GM12878 (cell line): ENCODE measurements around the gene ALG8. TPM values are rescaled to one million over a fixed set of nuclear protein-coding genes. Genes with fewer than 3 reads are reported as not detected.

Source experiments
- ATAC-seq: fragments of 200-7000 bp; cut with Tn5 transposase; 3 replicates; pipeline ENCODE4 v1.9.1; 2020; ENCODE audit warnings: mild to moderate bottlenecking, moderate library complexity
- BruUV-seq: library from RNA; stranded (reverse); fragments of 400-500 nt; replicated peaks from 2 replicates; lab custom pipeline; 2021; lab: Mats Ljungman, UMichigan
- CTCF ChIA-PET: fragments of 300-600 bp; sonication (Branson Sonifier 250); formaldehyde crosslinking; extraction: SDS; loops from one replicate; lab custom pipeline; 2021; ENCODE audit warnings: inconsistent platforms; lab: Yijun Ruan, JAX
- POLR2A ChIA-PET: fragments of 350-600 bp; formaldehyde crosslinking; extraction: SDS; loops from one replicate; lab custom pipeline; 2021; ENCODE audit warnings: inconsistent platforms; lab: Charles Lee
- RAD21 ChIA-PET: fragments of 300-600 bp; sonication (Branson Sonifier 250); formaldehyde crosslinking; loops from one replicate; lab custom pipeline; 2023; ENCODE audit warnings: antibody characterized with exemption; ENCODE audit not compliant: unreplicated experiment; lab: Charles Lee
- SMC1A ChIA-PET: fragments of 300-600 bp; sonication (Branson Sonifier 250); formaldehyde crosslinking; loops from one replicate; lab custom pipeline; 2023; ENCODE audit not compliant: unreplicated experiment, uncharacterized antibody; lab: Charles Lee
- DNase-seq: peaks from one replicate; pipeline ENCODE4 v3.0.0-alpha.2; 2011; ENCODE audit warnings: low read depth, low spot score
- FAIRE-seq: peaks from 3 replicates; lab custom pipeline; 2011; peaks lifted over from hg19 to GRCh38; lab: Jason Lieb, UNC
- H2AFZ ChIP-seq: 2 replicates; pipeline ENCODE4 v1.6.0; 2011; ENCODE audit warnings: low read depth, low read length, control low read depth; ENCODE audit not compliant: control insufficient read depth
- H3K27ac ChIP-seq: 2 replicates; pipeline ENCODE4 v1.5.1; 2011; ENCODE audit warnings: control low read depth; ENCODE audit not compliant: control insufficient read depth, insufficient read depth
- H3K27me3 ChIP-seq, 2 experiments: replicated peaks in 1 of 2; 2 replicates each; pipeline versions ENCODE4 v1.6.0 to v1.6.1; 2011; ENCODE audit warnings: low read length in 1 of 2; ENCODE audit not compliant: control insufficient read depth in 2 of 2, insufficient read depth in 2 of 2
- H3K36me3 ChIP-seq, 2 experiments: 2 replicates each; pipeline ENCODE4 v1.5.1; 2011; ENCODE audit warnings: low read length in 1 of 2; ENCODE audit not compliant: control insufficient read depth in 2 of 2, insufficient read depth in 2 of 2
- H3K4me1 ChIP-seq: 2 replicates; pipeline ENCODE4 v1.6.1; 2011; ENCODE audit warnings: mild to moderate bottlenecking, low read length, moderate library complexity, mixed read lengths; ENCODE audit not compliant: control insufficient read depth, insufficient read depth
- H3K4me2 ChIP-seq: 2 replicates; pipeline ENCODE4 v1.6.0; 2011; ENCODE audit warnings: control low read depth; ENCODE audit not compliant: control insufficient read depth, insufficient read depth
- H3K4me3 ChIP-seq: fragments of 200-600 bp; sonication (generic); 2 replicates; pipeline ENCODE4 v1.5.1; 2016
- H3K79me2 ChIP-seq: 2 replicates; pipeline ENCODE4 v1.6.0; 2011; ENCODE audit warnings: low read length; ENCODE audit not compliant: control insufficient read depth, insufficient read depth
- H3K9ac ChIP-seq: 2 replicates; pipeline ENCODE4 v1.8.0; 2011; ENCODE audit warnings: low read length, control low read depth, mixed read lengths; ENCODE audit not compliant: control insufficient read depth, insufficient read depth
- H3K9me3 ChIP-seq: replicated peaks from 3 replicates; pipeline ENCODE4 v1.5.1; 2011; ENCODE audit warnings: mild to moderate bottlenecking, low read length; ENCODE audit not compliant: control insufficient read depth, insufficient read depth
- H4K20me1 ChIP-seq: 2 replicates; pipeline ENCODE4 v1.6.0; 2011; ENCODE audit not compliant: control insufficient read depth, insufficient read depth
- CEBPB ChIP-seq, 2 experiments: fragments of 150-350 bp in 1 of 2; IDR thresholded peaks; 2 replicates each; pipeline ENCODE4 v1.6.1; 2012 to 2014; ENCODE audit warnings: low read depth in 2 of 2, low read length in 2 of 2, borderline replicate concordance in 1 of 2, inconsistent platforms in 1 of 2
- CHD4 ChIP-seq: fragments of 200-600 bp; sonication (generic); IDR thresholded peaks from 2 replicates; pipeline ENCODE4 v1.6.1; 2016; ENCODE audit warnings: mild to moderate bottlenecking
- CREB1 ChIP-seq: IDR thresholded peaks from 2 replicates; pipeline ENCODE4 v1.6.1; 2012; ENCODE audit warnings: low read depth, mild to moderate bottlenecking, inconsistent platforms
- CREM ChIP-seq: IDR thresholded peaks from 2 replicates; pipeline ENCODE4 v1.6.1; 2014; ENCODE audit warnings: antibody characterized with exemption, low read depth
- E2F4 ChIP-seq: IDR thresholded peaks from 2 replicates; pipeline ENCODE4 v1.6.1; 2012; ENCODE audit warnings: low read depth, low read length, improper control_type of control experiment
- FOXK2 ChIP-seq: fragments of 450-650 bp; IDR thresholded peaks from 2 replicates; pipeline ENCODE4 v1.6.1; 2017; ENCODE audit warnings: mild to moderate bottlenecking, moderate library complexity
- IRF3 ChIP-seq: fragments of 450-650 bp; IDR thresholded peaks from 2 replicates; pipeline ENCODE4 v1.6.1; 2014; ENCODE audit warnings: mild to moderate bottlenecking
- MEF2B ChIP-seq: fragments of 450-650 bp; IDR thresholded peaks from 2 replicates; pipeline ENCODE4 v1.6.1; 2018; ENCODE audit warnings: mild to moderate bottlenecking, moderate library complexity; ENCODE audit not compliant: partially characterized antibody, poor library complexity, severe bottlenecking
- MYB ChIP-seq: fragments of 150-350 bp; IDR thresholded peaks from 2 replicates; pipeline ENCODE4 v1.6.1; 2014; ENCODE audit warnings: mild to moderate bottlenecking, low read depth, low read length, borderline replicate concordance
- NRF1 ChIP-seq: conservative IDR thresholded peaks from 2 replicates; pipeline ENCODE4 v1.6.1; 2011; ENCODE audit warnings: mild to moderate bottlenecking, low read depth, low read length, improper control_type of control experiment
- PKNOX1 ChIP-seq: fragments of 450-650 bp; IDR thresholded peaks from 2 replicates; pipeline ENCODE4 v1.6.1; 2016; ENCODE audit warnings: mild to moderate bottlenecking
- RAD21 ChIP-seq: IDR thresholded peaks from 2 replicates; pipeline ENCODE4 v1.6.1; 2011; ENCODE audit warnings: mild to moderate bottlenecking, low read depth, low read length, moderate library complexity; ENCODE audit not compliant: insufficient read depth
- RELB ChIP-seq: fragments of 450-650 bp; IDR thresholded peaks from 2 replicates; pipeline ENCODE4 v1.6.1; 2017; ENCODE audit warnings: low read depth, mild to moderate bottlenecking, moderate library complexity
- SMAD1 ChIP-seq: fragments of 450-650 bp; IDR thresholded peaks from 2 replicates; pipeline ENCODE4 v1.6.1; 2018; ENCODE audit warnings: mild to moderate bottlenecking, low read depth; ENCODE audit not compliant: partially characterized antibody
- SREBF1 ChIP-seq: IDR thresholded peaks from 2 replicates; pipeline ENCODE4 v1.6.1; 2012; ENCODE audit warnings: mild to moderate bottlenecking, low read length
- SUPT20H ChIP-seq: IDR thresholded peaks from 2 replicates; pipeline ENCODE4 v1.6.1; 2011; ENCODE audit warnings: low read depth, mild to moderate bottlenecking, low read length, moderate library complexity, borderline replicate concordance; ENCODE audit not compliant: control insufficient read depth
- ZNF217 ChIP-seq: fragments of 450-650 bp; IDR thresholded peaks from 2 replicates; pipeline ENCODE4 v1.6.1; 2017; ENCODE audit warnings: antibody characterized with exemption, mild to moderate bottlenecking
- ZNF384 ChIP-seq: IDR thresholded peaks from 2 replicates; pipeline ENCODE4 v1.6.1; 2012; ENCODE audit warnings: low read depth, mild to moderate bottlenecking, low read length, improper control_type of control experiment, borderline replicate concordance
- ZZZ3 ChIP-seq: IDR thresholded peaks from 2 replicates; pipeline ENCODE4 v1.6.1; 2011; ENCODE audit warnings: low read depth; ENCODE audit not compliant: control insufficient read depth, insufficient read length
- WGBS: methylation state at CpG from one replicate; pipeline ENCODE4 v1.1.6; 2016; ENCODE audit warnings: low lambda C conversion rate; ENCODE audit not compliant: insufficient replicate concordance, insufficient coverage; ENCODE audit errors: missing lambda C conversion rate; 5-methylcytosine and 5-hydroxymethylcytosine counted together
- in situ Hi-C: fragments of 300-500 bp; cut with MboI; formaldehyde crosslinking; loops from 9 replicates; pipeline ENCODE4 v1.14.3; 2018; ENCODE audit warnings: mixed read lengths
- intact Hi-C: fragments of 100-400 bp; cut with micrococcal nuclease; formaldehyde crosslinking; loops from one replicate; pipeline ENCODE4 v1.14.2; 2022; ENCODE audit not compliant: unreplicated experiment
- polyA plus RNA-seq, 11 experiments: library from polyadenylated mRNA; depleted of rRNA in 4 of 11; unstranded in 6 of 11; stranded (reverse) in 5 of 11; fragments of >200 nt; fragmentation: Nextera tagmentation in 4 of 11; fragmentation: Illumina TruSeq in 1 of 11; extraction: Ambion mirVana in 4 of 11; extraction: Trizol in 1 of 11; gene quantifications; 1 replicate in 1 of 11; 2 replicates in 10 of 11; pipeline versions ENCODE4 v1.2.1 to v1.2.3, GENCODE V29; 2011 to 2016; ENCODE audit warnings: inconsistent platforms in 2 of 11, missing spikeins in 2 of 11, low read depth in 1 of 11
- total RNA-seq, 4 experiments: library from RNA; depleted of rRNA in 3 of 4; stranded (reverse); fragments of >200 nt in 3 of 4; fragmentation: Illumina TruSeq in 1 of 4; extraction: Trizol in 1 of 4; gene quantifications; 2 replicates each; pipeline versions ENCODE4 v1.2.1 to v1.2.3, GENCODE V29; 2013 to 2021

The ALG8 gene
- total and polyA plus RNA-seq, 10 of the 15 experiments (the other 5 are each of a cell fraction or from before 2014, with no cell fraction given): 45.7 to 105 (median 68.4) TPM

- FAIRE-seq (no peak), DNase-seq (no peak), ATAC-seq (no peak)
- ChIA-PET CTCF (interaction anchor here (0.7 kb wide), 1 partner anchor 10 kb away, joined by 3 read pairs; no protein-coding TSS in a partner anchor), RAD21 (interaction anchor here (0.7 kb wide), 1 partner anchor 240 kb away, joined by 3 read pairs; no protein-coding TSS in a partner anchor), POLR2A (no interaction called here), SMC1A (interaction anchor here (0.6 kb wide), 1 partner anchor 256 kb away, joined by 3 read pairs; no protein-coding TSS in a partner anchor)
- H3K36me3 ChIP-seq: no peaks in the 10 kb centered on the region; a peak in 1 of 4 replicates
- no peaks in the 10 kb centered on the region for H3K27me3 ChIP-seq
- H3K9ac ChIP-seq: no peak overlapping the region
- no peaks in the 10 kb centered on the region for H4K20me1 ChIP-seq
- BruUV-seq: no TSS peak
- in situ Hi-C loops: no loop called here
- WGBS: 92% methylated on average over 2 of the region's 3 CpGs
- no peaks in the 10 kb centered on the region for H3K79me2 ChIP-seq
- no peak overlapping the region for H2AFZ ChIP-seq
- H3K4me2 ChIP-seq: no peak overlapping the region
- H3K27ac ChIP-seq: no peak overlapping the region
- H3K9me3 ChIP-seq: no peaks in the 10 kb centered on the region
- TF ChIP-seq ZNF217 (no peak), RAD21 (no peak), CEBPB (IDR thresholded peaks at IDR 0.05; ENCODE audit: borderline replicate concordance in 1 of 2, low read depth in 2 of 2, low read length in 2 of 2) (no peak), SUPT20H (no peak), MYB (no peak), CHD4 (no peak), IRF3 (no peak), NRF1 (no peak), FOXK2 (no peak), CREM (no peak), MEF2B (no peak), SREBF1 (no peak), SMAD1 (no peak), ZZZ3 (no peak), PKNOX1 (no peak), E2F4 (no peak), CREB1 (no peak), RELB (no peak), ZNF384 (no peak)
- intact Hi-C loops: no loop called here
- H3K4me1 ChIP-seq: no peaks in the 10 kb centered on the region
- H3K4me3 ChIP-seq: no peak overlapping the region
These were observed 12.0 kb downstream of the ALG8 start for GRCh38 chr11:78127403-78127802.
